Skin of body (tissue), 2 donors: ENCODE measurements around the gene SNX11. TPM values are rescaled to one million over a fixed set of nuclear protein-coding genes. Genes with fewer than 3 reads are reported as not detected.

Source experiments
- DNase-seq: peaks from one replicate; lab custom pipeline; 2025; lab: John Stamatoyannopoulos, UW
- total RNA-seq: library from RNA; depleted of rRNA; stranded (reverse); fragments of >200 nt; gene quantifications from one replicate; pipeline ENCODE4 v1.2.3, GENCODE V29; 2014

The SNX11 gene
- total RNA-seq, 1 donor from 2014 or later, result 9.0 TPM

- DNase-seq, result no peak
These were observed 24.8 kb downstream of the SNX11 start for GRCh38 chr17:48132385-48132784.

- no peak for DNase-seq
These were observed 27.4 kb downstream of the SNX11 start for GRCh38 chr17:48134912-48135480.

GRCh38 chr17:48137656-48138055, 30.1 kb downstream of the SNX11 start:
- no peak for DNase-seq

GRCh38 chr17:48139944-48140343, 32.4 kb downstream of the SNX11 start:
- DNase-seq, result no peak

- no peak for DNase-seq
These were observed 36.1 kb downstream of the SNX11 start for GRCh38 chr17:48143629-48144028.

- DNase-seq, result no peak
These were observed 36.7 kb downstream of the SNX11 start for GRCh38 chr17:48144231-48144630.

- DNase-seq, result no peak
These were observed 37.6 kb downstream of the SNX11 start for GRCh38 chr17:48144976-48145798.

- DNase-seq, result peak; percentile 44
These were observed 40.6 kb downstream of the SNX11 start for GRCh38 chr17:48148029-48148770.

- DNase-seq, result no peak
These were observed 41.6 kb downstream of the SNX11 start for GRCh38 chr17:48148854-48149786.

GRCh38 chr17:48149787-48150463, 42.4 kb downstream of the SNX11 start:
- DNase-seq, result no peak

- no peak for DNase-seq
These were observed 43.0 kb downstream of the SNX11 start for GRCh38 chr17:48150597-48151001.

- no peak for DNase-seq
These were observed 43.7 kb downstream of the SNX11 start for GRCh38 chr17:48151220-48151619.

GRCh38 chr17:48152289-48152688, 44.7 kb downstream of the SNX11 start:
- DNase-seq, result no peak

GRCh38 chr17:48153691-48154358, 46.3 kb downstream of the SNX11 start:
- no peak for DNase-seq

- DNase-seq, result no peak
These were observed 48.5 kb downstream of the SNX11 start for GRCh38 chr17:48155889-48156611.

GRCh38 chr17:48159232-48159631, 51.7 kb downstream of the SNX11 start:
- no peak for DNase-seq

GRCh38 chr17:48160177-48161081, 52.9 kb downstream of the SNX11 start:
- no peak for DNase-seq
